Coronary artery (tissue), 2 donors: Measurements from ENCODE around the gene TEPSIN.
A peak's percentile ranks its signal among the peaks of the same experiment; 100 is the strongest.

Source experiments
- DNase-seq: peaks from one replicate; pipeline ENCODE4 v3.0.0-alpha.2; 2017; ENCODE audit warnings: low spot score
- H3K27ac ChIP-seq, 2 donors: fragments of 200-600 bp; sonication (generic); one replicate each; pipeline ENCODE4 v1.5.1; 2016 to 2019
- H3K4me3 ChIP-seq: fragments of 200-600 bp; sonication (generic); 2 replicates; pipeline ENCODE4 v1.5.1; 2016; ENCODE audit warnings: mild to moderate bottlenecking, moderate library complexity
- TF ChIP-seq, protein P1 (sequence below): fragments of 200-600 bp; sonication (generic); IDR thresholded peaks from one replicate; pipeline ENCODE4 v1.5.1; 2019; ENCODE audit warnings: antibody characterized with exemption

TEPSIN gene

DNA sequence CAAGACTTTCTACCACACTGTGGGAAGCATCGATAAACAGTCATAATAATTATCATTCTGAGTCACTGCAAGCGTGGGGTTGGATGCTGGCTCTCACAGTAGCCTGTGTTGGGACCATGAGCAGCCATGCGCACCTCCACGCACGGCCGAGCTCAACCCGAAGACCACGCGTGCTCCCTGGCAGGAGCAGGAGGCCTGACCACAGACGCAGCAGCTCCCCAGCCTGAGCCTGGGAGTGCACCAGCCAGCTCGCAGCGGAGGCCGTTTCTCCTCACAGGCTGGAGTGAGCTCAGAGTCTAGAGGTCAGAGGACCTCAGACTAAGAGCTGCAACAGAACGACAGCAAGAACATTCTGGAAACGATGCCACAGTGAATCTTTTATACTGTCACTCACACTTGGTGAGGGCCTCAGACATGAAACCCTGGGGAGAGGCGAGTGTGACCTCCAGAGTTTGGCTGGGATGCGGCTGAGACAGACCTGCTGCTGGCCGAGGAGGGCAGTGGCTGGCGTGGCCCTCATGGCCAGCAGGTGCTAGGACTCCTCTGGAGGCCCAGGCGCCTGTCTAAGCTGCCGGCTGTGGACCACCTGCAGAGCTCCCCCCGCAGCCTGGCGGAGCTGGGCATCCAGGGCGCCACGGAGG lies 6.3 kb upstream of the TEPSIN start:
- no peak for DNase-seq
- Histone ChIP-seq H3K4me3 (no peak overlapping the region), H3K27ac (no peak overlapping the region)
- TF ChIP-seq, protein P1, sequence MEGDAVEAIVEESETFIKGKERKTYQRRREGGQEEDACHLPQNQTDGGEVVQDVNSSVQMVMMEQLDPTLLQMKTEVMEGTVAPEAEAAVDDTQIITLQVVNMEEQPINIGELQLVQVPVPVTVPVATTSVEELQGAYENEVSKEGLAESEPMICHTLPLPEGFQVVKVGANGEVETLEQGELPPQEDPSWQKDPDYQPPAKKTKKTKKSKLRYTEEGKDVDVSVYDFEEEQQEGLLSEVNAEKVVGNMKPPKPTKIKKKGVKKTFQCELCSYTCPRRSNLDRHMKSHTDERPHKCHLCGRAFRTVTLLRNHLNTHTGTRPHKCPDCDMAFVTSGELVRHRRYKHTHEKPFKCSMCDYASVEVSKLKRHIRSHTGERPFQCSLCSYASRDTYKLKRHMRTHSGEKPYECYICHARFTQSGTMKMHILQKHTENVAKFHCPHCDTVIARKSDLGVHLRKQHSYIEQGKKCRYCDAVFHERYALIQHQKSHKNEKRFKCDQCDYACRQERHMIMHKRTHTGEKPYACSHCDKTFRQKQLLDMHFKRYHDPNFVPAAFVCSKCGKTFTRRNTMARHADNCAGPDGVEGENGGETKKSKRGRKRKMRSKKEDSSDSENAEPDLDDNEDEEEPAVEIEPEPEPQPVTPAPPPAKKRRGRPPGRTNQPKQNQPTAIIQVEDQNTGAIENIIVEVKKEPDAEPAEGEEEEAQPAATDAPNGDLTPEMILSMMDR, result no peak

DNA sequence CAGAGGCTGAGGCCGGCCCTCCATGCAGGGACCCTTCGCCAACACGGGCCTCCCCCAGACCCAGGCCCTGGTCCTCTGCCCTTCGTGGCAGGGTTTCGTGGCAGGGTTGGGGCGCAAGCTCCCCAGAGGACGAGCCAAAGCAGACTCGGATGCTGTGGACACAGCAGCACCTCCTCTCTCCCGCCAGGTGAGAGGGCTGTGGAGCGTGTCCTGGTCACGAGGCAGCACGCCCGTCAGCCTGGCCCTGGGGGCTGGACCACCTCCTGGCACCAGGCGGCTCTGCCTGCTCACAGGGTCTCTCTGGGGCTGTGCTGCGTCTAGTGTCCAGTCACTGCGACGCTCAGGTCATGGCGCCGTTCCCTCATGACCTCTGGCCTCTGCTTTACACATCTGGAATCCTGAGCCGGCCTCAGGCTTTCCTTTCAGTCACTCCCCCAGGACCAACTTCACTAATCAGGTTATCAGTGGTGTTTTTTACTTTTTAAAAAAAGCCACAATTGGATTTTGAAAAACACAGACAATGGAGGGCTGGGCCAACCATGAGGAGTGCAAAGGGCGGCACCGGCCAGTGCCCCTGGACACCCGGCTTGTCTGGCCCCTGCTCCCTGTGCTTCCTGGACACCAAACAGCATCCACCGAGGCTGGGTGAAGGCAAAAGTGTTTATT lies 5.6 kb upstream of the TEPSIN start:
- Histone ChIP-seq H3K4me3 (no peak overlapping the region), H3K27ac (no peak overlapping the region)
- TF ChIP-seq, protein P1, result no peak
- no peak for DNase-seq

DNA sequence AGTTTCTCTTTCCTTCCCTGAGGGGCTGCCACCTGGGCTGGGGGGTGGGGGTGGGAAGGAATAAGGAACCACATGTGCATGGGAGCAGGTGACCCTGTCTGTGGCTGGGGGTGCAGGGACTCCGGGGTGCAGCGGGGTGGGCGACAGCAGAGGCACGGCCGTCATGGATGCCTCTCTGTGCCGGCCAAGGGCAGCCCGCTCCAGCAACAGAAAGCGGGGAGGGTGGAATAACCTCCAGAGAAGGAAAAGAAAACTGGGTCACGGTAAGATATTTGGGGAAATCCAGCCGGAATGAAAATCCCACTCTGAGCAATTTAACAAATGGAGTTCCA lies 4.4 kb upstream of the TEPSIN start:
- TF ChIP-seq, protein P1, result no peak
- no peak overlapping the region for H3K4me3 ChIP-seq
- DNase-seq, result no peak
- no peak overlapping the region for H3K27ac ChIP-seq

DNA sequence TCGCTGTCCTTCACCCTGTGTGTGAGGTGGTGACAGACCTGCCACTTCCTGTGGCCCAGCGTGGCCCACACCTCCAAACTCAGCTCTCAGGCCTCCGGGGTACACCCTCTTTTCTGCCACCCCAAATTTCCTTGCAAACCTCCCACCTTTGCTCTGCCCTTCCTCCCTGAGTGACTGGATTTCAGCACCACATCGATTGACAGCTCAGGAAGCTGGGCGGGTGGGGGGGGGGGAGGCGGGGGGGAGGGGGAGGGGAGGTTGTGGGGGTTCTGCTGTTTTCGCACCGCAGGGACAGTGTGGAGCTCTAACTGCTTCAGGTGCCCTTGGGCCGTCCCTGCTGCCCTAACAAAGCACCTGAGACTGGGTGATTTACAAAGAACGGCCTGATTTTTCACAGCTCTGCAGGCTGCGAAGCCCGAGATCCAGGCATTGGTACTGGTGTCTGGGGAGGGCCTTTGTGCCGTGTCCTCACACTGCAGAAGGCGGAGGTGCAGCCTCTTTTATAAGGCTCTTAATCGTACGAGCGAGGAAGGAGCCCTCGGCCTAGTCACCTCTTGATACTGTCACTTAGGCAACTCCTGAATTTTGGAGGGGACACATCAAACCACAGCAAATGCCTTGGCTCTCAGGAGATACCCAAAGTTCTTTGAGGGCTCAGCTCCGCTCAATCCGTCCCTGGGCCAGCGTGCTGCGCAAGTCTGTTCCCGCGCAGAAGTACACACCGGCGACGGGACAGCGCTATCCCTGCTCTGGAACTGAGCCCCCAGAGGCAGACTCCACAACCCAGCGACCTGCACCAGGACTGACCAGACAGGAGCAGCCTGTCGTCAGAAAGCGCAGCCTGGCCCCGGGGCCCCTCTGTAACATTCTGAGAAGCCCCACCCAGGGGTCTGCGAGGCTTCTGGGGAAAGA lies 3.8 kb upstream of the TEPSIN start:
- Histone ChIP-seq H3K4me3 (no peak overlapping the region), H3K27ac (no peak overlapping the region)
- DNase-seq, result no peak
- TF ChIP-seq, protein P1, result no peak

DNA sequence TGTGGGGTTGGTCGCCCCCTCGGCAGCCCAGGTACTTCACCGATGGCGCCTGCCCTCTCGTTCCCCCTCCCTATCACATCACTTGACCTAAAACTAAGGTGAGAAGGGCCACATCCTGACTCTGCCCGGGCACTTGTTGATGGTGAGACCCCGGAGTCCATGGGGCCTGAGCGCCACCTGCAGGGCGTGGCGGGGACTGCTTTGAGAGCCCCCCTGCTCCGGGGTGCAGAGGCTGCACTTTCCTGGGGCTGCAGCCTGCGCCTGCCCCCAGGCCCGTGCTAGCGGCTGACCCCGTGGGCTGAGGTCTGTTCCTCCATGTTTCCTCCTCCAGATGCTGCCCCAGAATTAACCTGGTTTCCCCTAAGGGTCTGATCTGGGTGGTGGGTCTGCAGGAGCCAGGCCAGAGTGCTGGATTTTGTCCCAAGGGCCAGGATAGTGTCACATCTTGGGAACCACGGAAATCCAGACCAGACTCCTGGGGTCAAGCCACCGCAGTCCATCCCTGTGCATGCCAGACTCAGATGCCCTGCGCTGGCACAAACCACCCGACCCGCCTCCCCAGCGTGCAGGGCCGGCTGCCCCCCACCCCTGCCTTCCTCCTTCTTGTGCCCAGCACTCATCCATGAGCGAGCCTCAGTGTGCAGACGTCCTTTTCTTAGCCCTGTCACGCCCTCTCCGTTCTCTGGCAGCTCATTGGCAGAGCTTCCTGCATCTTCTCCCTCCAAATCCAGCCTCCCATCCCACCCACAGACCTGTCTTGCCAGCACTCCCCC lies 3.0 kb upstream of the TEPSIN start:
- Histone ChIP-seq H3K27ac (no peak overlapping the region), H3K4me3 (no peak overlapping the region)
- TF ChIP-seq, protein P1, result peak; percentile 79
- DNase-seq, result no peak

DNA sequence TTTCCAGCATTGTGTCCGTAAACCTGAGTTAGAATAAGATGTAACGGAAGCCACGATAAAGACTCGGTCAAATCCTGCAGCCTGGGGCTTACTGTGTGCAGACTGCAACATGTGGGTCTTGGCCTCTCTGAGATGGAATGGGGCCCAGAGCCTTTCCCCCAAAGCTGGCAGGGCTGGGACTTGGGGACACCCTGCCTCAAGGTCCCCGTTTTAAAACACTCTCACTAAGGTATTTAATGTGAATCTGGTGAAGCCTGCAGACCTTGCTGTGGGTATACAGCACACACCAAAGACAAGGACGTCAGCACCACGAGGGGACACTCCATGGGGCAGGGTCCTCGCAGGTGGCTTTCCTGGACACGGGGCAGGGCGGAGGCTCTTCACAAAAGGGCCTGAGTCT lies 2.3 kb upstream of the TEPSIN start:
- no peak overlapping the region for H3K27ac ChIP-seq
- H3K4me3 ChIP-seq, result no peak overlapping the region
- TF ChIP-seq, protein P1, result no peak
- no peak for DNase-seq
